Kidney epithelial cell (primary cell): ENCODE results near the gene C9orf153. TPM values are rescaled to one million over a fixed set of nuclear protein-coding genes. Genes with fewer than 3 reads are reported as not detected.

Source experiments
- DNase-seq: peaks from one replicate; pipeline ENCODE4 v3.0.0-alpha.2; 2010; ENCODE audit warnings: low read depth
- H3K27me3 ChIP-seq: 2 replicates; pipeline ENCODE4 v1.6.0; 2011; ENCODE audit warnings: low read length; ENCODE audit not compliant: control insufficient read depth, insufficient read depth
- H3K36me3 ChIP-seq: 2 replicates; pipeline ENCODE4 v1.5.1; 2011; ENCODE audit warnings: low read length; ENCODE audit not compliant: control insufficient read depth, insufficient read depth
- H3K4me3 ChIP-seq: 2 replicates; pipeline ENCODE4 v1.5.1; 2011; ENCODE audit warnings: low read depth, mild to moderate bottlenecking, control low read depth, low read length
- total RNA-seq: library from RNA; depleted of rRNA; stranded (reverse); fragments of >200 nt; gene quantifications from 2 replicates; pipeline ENCODE4 v1.2.3, GENCODE V29; 2015
- TF ChIP-seq, protein P1 (sequence below): IDR thresholded peaks from 2 replicates; pipeline ENCODE4 v1.5.1; 2011; ENCODE audit warnings: mild to moderate bottlenecking, moderate library complexity, low read length, control low read depth, inconsistent platforms; ENCODE audit not compliant: insufficient read depth, poor library complexity, severe bottlenecking

C9orf153 gene
- total RNA-seq, 1 donor from 2014 or later, result not detected

DNA sequence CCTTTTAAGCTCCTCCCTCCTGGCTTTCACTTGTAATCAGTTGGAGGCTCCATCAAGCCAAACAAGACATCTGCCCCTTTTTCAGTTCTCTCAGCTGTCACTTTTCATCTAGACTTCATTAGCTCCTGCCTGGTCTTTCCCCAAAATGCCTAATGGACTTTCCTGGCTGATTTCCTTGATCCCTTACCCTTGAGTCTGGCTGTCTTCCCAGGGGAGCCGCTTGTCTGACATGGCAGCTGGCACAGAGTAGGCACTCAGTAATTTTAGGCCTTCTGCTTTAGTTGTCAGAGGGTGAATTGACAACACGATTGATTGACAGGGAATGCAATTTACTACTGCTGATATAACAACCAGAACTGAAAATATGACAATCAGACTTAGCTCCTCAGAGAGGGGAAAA lies 2.1 kb downstream of the C9orf153 start:
- no peak for DNase-seq
- Histone ChIP-seq H3K36me3 (no peaks in the 10 kb centered on the region), H3K27me3 (no peaks in the 10 kb centered on the region), H3K4me3 (no peak overlapping the region)
- TF ChIP-seq, protein P1, sequence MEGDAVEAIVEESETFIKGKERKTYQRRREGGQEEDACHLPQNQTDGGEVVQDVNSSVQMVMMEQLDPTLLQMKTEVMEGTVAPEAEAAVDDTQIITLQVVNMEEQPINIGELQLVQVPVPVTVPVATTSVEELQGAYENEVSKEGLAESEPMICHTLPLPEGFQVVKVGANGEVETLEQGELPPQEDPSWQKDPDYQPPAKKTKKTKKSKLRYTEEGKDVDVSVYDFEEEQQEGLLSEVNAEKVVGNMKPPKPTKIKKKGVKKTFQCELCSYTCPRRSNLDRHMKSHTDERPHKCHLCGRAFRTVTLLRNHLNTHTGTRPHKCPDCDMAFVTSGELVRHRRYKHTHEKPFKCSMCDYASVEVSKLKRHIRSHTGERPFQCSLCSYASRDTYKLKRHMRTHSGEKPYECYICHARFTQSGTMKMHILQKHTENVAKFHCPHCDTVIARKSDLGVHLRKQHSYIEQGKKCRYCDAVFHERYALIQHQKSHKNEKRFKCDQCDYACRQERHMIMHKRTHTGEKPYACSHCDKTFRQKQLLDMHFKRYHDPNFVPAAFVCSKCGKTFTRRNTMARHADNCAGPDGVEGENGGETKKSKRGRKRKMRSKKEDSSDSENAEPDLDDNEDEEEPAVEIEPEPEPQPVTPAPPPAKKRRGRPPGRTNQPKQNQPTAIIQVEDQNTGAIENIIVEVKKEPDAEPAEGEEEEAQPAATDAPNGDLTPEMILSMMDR, result no peak

DNA sequence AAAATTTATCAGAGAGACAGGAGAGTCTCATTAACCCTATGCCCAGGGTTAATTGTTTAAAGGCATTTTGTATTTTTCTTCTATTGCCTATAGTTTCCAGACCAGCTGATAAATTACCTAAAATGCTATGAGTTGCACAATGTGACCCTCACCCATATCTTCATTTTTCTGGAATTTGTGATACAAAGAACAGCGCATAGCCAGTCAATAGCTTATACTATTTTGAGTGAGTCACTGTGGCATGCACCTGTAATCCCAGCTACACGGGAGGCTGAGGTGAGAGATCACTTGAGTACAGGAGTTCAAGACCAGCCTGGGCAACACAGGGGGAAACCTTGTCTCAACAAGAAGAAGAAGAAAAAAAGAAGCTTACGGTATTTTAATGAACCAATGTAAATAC lies 2.8 kb downstream of the C9orf153 start:
- DNase-seq, result no peak
- Histone ChIP-seq H3K4me3 (no peak overlapping the region), H3K36me3 (no peaks in the 10 kb centered on the region), H3K27me3 (no peaks in the 10 kb centered on the region)
- TF ChIP-seq, protein P1, result no peak

DNA sequence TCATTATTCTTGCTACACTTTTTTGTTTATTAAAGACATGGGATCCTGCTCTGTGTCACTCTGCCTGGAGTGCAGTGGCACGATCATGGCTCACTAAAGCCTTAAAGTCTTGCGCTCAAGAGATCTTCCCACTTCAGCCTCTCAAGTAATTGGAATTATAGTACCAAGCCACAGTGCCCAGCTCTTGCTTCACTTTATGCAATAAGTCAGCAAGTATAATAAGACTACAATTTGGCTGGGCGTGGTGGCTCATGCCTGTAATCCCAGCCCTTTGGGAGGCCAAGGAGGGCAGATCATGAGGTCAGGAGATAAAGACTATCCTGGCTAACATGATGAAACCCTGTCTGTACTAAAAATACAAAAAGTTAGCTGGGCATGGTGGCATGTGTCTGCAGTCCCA lies 5.9 kb downstream of the C9orf153 start:
- Histone ChIP-seq H3K4me3 (no peak overlapping the region), H3K27me3 (no peaks in the 10 kb centered on the region), H3K36me3 (no peaks in the 10 kb centered on the region)
- DNase-seq, result no peak
- TF ChIP-seq, protein P1, result no peak

DNA sequence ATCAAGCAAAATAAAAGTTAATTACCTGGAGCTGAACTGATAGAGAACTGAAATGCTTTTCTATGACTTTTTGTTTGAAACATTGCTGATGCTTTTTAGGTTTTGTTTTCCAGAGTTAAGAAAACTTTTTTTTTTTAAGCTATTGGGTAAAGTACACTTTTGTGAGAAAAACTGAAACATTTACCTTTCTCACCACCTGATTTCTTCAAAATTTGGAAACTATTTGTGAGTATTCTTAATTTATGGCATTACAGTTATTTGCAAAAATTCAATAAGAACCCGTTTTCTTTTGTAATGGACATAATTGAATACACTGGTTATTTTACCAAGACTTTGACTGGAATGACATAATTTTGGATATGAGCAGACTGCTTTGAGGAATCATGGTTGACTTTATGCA lies 6.6 kb downstream of the C9orf153 start:
- DNase-seq, result no peak
- no peaks in the 10 kb centered on the region for H3K27me3 ChIP-seq
- TF ChIP-seq, protein P1, result no peak
- no peak overlapping the region for H3K4me3 ChIP-seq
- H3K36me3 ChIP-seq, result no peaks in the 10 kb centered on the region

DNA sequence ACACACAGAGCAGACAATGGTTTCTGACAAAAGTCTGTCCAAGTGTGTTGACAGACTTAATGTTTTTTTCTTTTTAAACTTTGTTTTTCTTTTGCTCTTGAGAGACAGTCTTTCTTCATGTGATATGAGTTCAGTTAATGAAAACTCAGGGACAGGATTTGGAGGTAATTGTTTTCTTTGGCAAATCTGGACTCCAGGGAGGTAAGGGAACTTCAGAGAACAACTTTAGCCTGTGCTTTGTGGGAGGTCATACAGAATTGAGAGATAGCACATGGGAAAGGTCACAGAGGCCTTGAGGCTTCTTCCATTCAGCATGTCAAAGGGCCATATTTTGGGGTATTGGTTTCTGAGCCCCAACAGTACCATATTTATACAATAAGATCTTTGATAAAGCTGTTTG lies 9.3 kb downstream of the C9orf153 start:
- TF ChIP-seq, protein P1, result no peak
- Histone ChIP-seq H3K27me3 (no peaks in the 10 kb centered on the region), H3K4me3 (no peak overlapping the region), H3K36me3 (no peaks in the 10 kb centered on the region)
- no peak for DNase-seq

DNA sequence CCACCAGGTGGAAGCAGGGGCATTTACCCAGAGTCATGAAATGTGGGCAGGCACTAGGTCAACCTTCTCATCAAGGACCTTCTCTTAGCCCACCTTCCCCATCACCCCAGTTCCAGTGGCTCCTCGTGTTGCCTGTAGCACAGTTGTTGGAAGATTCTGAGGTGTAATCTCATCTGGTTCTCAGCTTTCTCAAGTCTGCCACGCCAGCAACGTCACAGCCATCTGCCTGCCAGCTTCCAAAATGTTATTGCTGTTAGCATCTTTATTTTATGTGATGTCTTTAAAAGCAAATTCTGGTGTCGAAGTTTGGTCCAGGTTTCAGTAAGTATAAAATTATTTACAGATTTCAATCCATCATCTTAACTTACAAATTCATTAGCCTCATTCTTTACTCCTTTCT lies 10.7 kb downstream of the C9orf153 start:
- Histone ChIP-seq H3K4me3 (no peak overlapping the region), H3K27me3 (no peaks in the 10 kb centered on the region), H3K36me3 (no peaks in the 10 kb centered on the region)
- no peak for DNase-seq
- TF ChIP-seq, protein P1, result no peak
